K562 (cell line): ENCODE results near the gene PSMD9.

Source experiments
- CTCF ChIP-seq, 3 experiments: IDR thresholded peaks in 2 of 3; conservative IDR thresholded peaks in 1 of 3; 2 replicates each; pipeline ENCODE4 v1.5.1; 2011 to 2012; ENCODE audit warnings: low read length in 3 of 3, mild to moderate bottlenecking in 3 of 3, control low read depth in 2 of 3, improper control_type of control experiment in 1 of 3, inconsistent platforms in 1 of 3, low read depth in 1 of 3, mixed read lengths in 1 of 3, moderate library complexity in 1 of 3; ENCODE audit not compliant: insufficient read depth in 2 of 3
- E2F4 ChIP-seq: sonication (generic); formaldehyde crosslinking; IDR thresholded peaks from 2 replicates; pipeline ENCODE4 v1.8.0; 2022; ENCODE audit warnings: mild to moderate bottlenecking, low read depth, missing genetic modification reagents
- EP300 ChIP-seq: IDR thresholded peaks from 2 replicates; pipeline ENCODE4 v1.6.1; 2012; ENCODE audit warnings: low read length, improper control_type of control experiment
- GTF2F1 ChIP-seq: IDR thresholded peaks from 2 replicates; pipeline ENCODE4 v1.6.1; 2011; ENCODE audit warnings: low read depth, low read length, improper control_type of control experiment
- HDAC2 ChIP-seq: fragments of 450-650 bp; IDR thresholded peaks from 2 replicates; pipeline ENCODE4 v1.6.1; 2016; ENCODE audit warnings: mild to moderate bottlenecking
- IRF2 ChIP-seq: sonication (generic); formaldehyde crosslinking; IDR thresholded peaks from 2 replicates; pipeline ENCODE4 v1.8.1; 2022; ENCODE audit warnings: mild to moderate bottlenecking, missing genetic modification reagents
- KAT2B ChIP-seq: IDR thresholded peaks from one replicate; pipeline ENCODE4 v1.6.1; 2012; ENCODE audit warnings: low read depth, mild to moderate bottlenecking, control low read depth, inconsistent platforms, low read length, moderate library complexity
- PBX2 ChIP-seq, 2 experiments: IDR thresholded peaks in 1 of 2; conservative IDR thresholded peaks in 1 of 2; 2 replicates each; pipeline ENCODE4 v1.6.1; 2016; ENCODE audit warnings: low read depth in 2 of 2, mild to moderate bottlenecking in 1 of 2, missing compliant biosample characterization in 1 of 2, missing genetic modification characterization in 1 of 2, moderate library complexity in 1 of 2
- TF ChIP-seq, protein P1 (sequence below), 2 experiments: fragments of 200-800 bp in 1 of 2; sonication (Bioruptor generic) in 1 of 2; sonication (generic) in 1 of 2; formaldehyde crosslinking in 1 of 2; IDR thresholded peaks in 1 of 2; conservative IDR thresholded peaks in 1 of 2; 2 replicates each; pipeline versions ENCODE4 v1.5.0 to v1.6.1; 2016 to 2020; ENCODE audit warnings: missing compliant biosample characterization in 1 of 2, missing genetic modification characterization in 1 of 2, missing genetic modification reagents in 1 of 2

GRCh38 chr12:121899590-121899989 lies 11.0 kb downstream of the PSMD9 start:
- TF ChIP-seq CTCF (IDR thresholded peaks at IDR 0.05 in 2 of 3, conservative IDR thresholded peaks at IDR 0.05 in 1 of 3; ENCODE audit: insufficient read depth in 2 of 3, low read depth in 1 of 3, low read length in 3 of 3): no peak
- TF ChIP-seq, protein P1, sequence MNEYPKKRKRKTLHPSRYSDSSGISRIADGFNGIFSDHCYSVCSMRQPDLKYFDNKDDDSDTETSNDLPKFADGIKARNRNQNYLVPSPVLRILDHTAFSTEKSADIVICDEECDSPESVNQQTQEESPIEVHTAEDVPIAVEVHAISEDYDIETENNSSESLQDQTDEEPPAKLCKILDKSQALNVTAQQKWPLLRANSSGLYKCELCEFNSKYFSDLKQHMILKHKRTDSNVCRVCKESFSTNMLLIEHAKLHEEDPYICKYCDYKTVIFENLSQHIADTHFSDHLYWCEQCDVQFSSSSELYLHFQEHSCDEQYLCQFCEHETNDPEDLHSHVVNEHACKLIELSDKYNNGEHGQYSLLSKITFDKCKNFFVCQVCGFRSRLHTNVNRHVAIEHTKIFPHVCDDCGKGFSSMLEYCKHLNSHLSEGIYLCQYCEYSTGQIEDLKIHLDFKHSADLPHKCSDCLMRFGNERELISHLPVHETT (CRISPR knock-in tag; conservative IDR thresholded peaks at IDR 0.05 in 1 of 2, IDR thresholded peaks at IDR 0.05 in 1 of 2): no peak
- no peak for TF ChIP-seq PBX2 (CRISPR knock-in tag; IDR thresholded peaks at IDR 0.05; ENCODE audit: low read depth)
- TF ChIP-seq PBX2 (tag; conservative IDR thresholded peaks at IDR 0.05; ENCODE audit: low read depth): no peak
- TF ChIP-seq GTF2F1: no peak
- no peak for TF ChIP-seq IRF2
- no peak for TF ChIP-seq EP300
- no peak for TF ChIP-seq E2F4 (CRISPR knock-in tag)
- no peak for TF ChIP-seq HDAC2
- TF ChIP-seq KAT2B: no peak
